ENCODE measurements around the gene CUL4A.

DNA sequence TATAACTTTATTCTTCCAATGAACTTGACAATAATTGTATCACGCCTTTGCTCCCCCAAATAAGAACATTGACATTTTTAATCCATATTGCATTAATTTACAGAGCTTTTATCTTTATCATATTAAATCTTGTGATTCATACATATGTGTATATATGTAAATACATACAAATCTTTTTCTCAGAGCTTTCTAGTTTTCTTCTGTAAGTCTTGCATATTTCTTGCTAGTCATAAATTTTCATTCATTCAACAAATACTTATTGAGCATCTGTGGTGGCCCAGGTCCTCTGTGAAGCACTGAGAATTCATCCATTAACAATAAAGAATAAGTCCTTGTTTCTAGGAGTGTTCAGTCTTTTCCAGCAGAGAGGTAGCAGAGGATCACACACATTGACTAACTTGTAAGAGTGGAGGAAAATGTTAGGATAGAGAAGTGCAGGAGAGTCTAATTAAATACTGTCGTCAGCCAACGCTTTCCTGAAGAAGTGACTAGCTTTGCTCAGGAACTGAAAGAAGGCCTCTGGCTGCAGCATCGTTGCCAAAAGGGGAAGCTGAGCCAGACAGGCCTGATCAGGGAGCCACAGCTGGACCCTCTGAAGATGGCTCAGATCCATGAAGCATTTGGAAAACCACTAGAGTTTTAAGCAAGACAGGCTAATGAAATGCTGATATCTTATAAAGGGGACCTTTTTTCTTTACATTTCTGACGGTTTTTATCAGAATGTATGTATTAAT is 49.1 kb downstream of the CUL4A start:
- TF ChIP-seq, protein P1, sequence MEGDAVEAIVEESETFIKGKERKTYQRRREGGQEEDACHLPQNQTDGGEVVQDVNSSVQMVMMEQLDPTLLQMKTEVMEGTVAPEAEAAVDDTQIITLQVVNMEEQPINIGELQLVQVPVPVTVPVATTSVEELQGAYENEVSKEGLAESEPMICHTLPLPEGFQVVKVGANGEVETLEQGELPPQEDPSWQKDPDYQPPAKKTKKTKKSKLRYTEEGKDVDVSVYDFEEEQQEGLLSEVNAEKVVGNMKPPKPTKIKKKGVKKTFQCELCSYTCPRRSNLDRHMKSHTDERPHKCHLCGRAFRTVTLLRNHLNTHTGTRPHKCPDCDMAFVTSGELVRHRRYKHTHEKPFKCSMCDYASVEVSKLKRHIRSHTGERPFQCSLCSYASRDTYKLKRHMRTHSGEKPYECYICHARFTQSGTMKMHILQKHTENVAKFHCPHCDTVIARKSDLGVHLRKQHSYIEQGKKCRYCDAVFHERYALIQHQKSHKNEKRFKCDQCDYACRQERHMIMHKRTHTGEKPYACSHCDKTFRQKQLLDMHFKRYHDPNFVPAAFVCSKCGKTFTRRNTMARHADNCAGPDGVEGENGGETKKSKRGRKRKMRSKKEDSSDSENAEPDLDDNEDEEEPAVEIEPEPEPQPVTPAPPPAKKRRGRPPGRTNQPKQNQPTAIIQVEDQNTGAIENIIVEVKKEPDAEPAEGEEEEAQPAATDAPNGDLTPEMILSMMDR (conservative IDR thresholded peaks at IDR 0.05; ENCODE audit: low read depth in 2 of 2) = no peak
- TF ChIP-seq, protein P2, sequence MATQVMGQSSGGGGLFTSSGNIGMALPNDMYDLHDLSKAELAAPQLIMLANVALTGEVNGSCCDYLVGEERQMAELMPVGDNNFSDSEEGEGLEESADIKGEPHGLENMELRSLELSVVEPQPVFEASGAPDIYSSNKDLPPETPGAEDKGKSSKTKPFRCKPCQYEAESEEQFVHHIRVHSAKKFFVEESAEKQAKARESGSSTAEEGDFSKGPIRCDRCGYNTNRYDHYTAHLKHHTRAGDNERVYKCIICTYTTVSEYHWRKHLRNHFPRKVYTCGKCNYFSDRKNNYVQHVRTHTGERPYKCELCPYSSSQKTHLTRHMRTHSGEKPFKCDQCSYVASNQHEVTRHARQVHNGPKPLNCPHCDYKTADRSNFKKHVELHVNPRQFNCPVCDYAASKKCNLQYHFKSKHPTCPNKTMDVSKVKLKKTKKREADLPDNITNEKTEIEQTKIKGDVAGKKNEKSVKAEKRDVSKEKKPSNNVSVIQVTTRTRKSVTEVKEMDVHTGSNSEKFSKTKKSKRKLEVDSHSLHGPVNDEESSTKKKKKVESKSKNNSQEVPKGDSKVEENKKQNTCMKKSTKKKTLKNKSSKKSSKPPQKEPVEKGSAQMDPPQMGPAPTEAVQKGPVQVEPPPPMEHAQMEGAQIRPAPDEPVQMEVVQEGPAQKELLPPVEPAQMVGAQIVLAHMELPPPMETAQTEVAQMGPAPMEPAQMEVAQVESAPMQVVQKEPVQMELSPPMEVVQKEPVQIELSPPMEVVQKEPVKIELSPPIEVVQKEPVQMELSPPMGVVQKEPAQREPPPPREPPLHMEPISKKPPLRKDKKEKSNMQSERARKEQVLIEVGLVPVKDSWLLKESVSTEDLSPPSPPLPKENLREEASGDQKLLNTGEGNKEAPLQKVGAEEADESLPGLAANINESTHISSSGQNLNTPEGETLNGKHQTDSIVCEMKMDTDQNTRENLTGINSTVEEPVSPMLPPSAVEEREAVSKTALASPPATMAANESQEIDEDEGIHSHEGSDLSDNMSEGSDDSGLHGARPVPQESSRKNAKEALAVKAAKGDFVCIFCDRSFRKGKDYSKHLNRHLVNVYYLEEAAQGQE (IDR thresholded peaks at IDR 0.05; ENCODE audit: unreplicated experiment) = no peak
- TF ChIP-seq CREB1 (CRISPR knock-in tag; IDR thresholded peaks at IDR 0.05; ENCODE audit: low read depth) = no peak
- no peak for TF ChIP-seq STAT1 (IDR thresholded peaks at IDR 0.05; ENCODE audit: unreplicated experiment)
- no peak for TF ChIP-seq EZH2 (IDR thresholded peaks at IDR 0.05; ENCODE audit: low read depth, unreplicated experiment)
- TF ChIP-seq EZH2phosphoT487 (IDR thresholded peaks at IDR 0.05; ENCODE audit: unreplicated experiment) = no peak
